ENCODE results near the gene TCF4.

Gene TCF4

GRCh38 chr18:55400590-55401541, 187.1 kb downstream of the TCF4 start:
- no peak for DNase-seq (ENCODE audit: insufficient read length, low spot score)
- FAIRE-seq = no peak

GRCh38 chr18:55400081-55400480, 187.9 kb downstream of the TCF4 start:
- no peak for DNase-seq (ENCODE audit: insufficient read length, low spot score)

More at GRCh38 chr18:55400590-55401541, 187.1 kb downstream of the TCF4 start:
- no peak for TF ChIP-seq TAF1 (IDR thresholded peaks at IDR 0.05; ENCODE audit: low read depth, low read length)
- no peak for TF ChIP-seq POU2F2 (IDR thresholded peaks at IDR 0.05; ENCODE audit: low read depth, low read length)
- TF ChIP-seq SPI1 (IDR thresholded peaks at IDR 0.05; ENCODE audit: low read depth, low read length) = no peak
- no peak for TF ChIP-seq PAX5 (IDR thresholded peaks at IDR 0.05; ENCODE audit: insufficient read depth, low read length, severe bottlenecking)
- no peak for TF ChIP-seq POLR2AphosphoS5 (IDR thresholded peaks at IDR 0.05; ENCODE audit: low read depth, low read length)
- TF ChIP-seq POLR2A (IDR thresholded peaks at IDR 0.05; ENCODE audit: low read depth, low read length) = no peak

GRCh38 chr18:55398858-55399257, 189.1 kb downstream of the TCF4 start:
- DNase-seq (ENCODE audit: insufficient read length, low spot score) = no peak
- FAIRE-seq = no peak

More at GRCh38 chr18:55400081-55400480, 187.9 kb downstream of the TCF4 start:
- no peak for TF ChIP-seq SPI1 (IDR thresholded peaks at IDR 0.05; ENCODE audit: low read depth, low read length)
- TF ChIP-seq POLR2AphosphoS5 (IDR thresholded peaks at IDR 0.05; ENCODE audit: low read depth, low read length) = no peak
- TF ChIP-seq TAF1 (IDR thresholded peaks at IDR 0.05; ENCODE audit: low read depth, low read length) = no peak
- no peak for TF ChIP-seq PAX5 (IDR thresholded peaks at IDR 0.05; ENCODE audit: insufficient read depth, low read length, severe bottlenecking)
- TF ChIP-seq POLR2A (IDR thresholded peaks at IDR 0.05; ENCODE audit: low read depth, low read length) = no peak
- no peak for TF ChIP-seq POU2F2 (IDR thresholded peaks at IDR 0.05; ENCODE audit: low read depth, low read length)
- no peak for FAIRE-seq

GRCh38 chr18:55396979-55397378, 191.0 kb downstream of the TCF4 start:
- TF ChIP-seq PAX5 (IDR thresholded peaks at IDR 0.05; ENCODE audit: insufficient read depth, low read length, severe bottlenecking) (no peak), POLR2A (IDR thresholded peaks at IDR 0.05; ENCODE audit: low read depth, low read length) (no peak), SPI1 (IDR thresholded peaks at IDR 0.05; ENCODE audit: low read depth, low read length) (no peak), TAF1 (IDR thresholded peaks at IDR 0.05; ENCODE audit: low read depth, low read length) (no peak), POLR2AphosphoS5 (IDR thresholded peaks at IDR 0.05; ENCODE audit: low read depth, low read length) (no peak), POU2F2 (IDR thresholded peaks at IDR 0.05; ENCODE audit: low read depth, low read length) (no peak)
- FAIRE-seq (no peak), DNase-seq (ENCODE audit: insufficient read length, low spot score) (no peak)

More at GRCh38 chr18:55398858-55399257, 189.1 kb downstream of the TCF4 start:
- TF ChIP-seq POU2F2 (IDR thresholded peaks at IDR 0.05; ENCODE audit: low read depth, low read length) (no peak), POLR2AphosphoS5 (IDR thresholded peaks at IDR 0.05; ENCODE audit: low read depth, low read length) (no peak), PAX5 (IDR thresholded peaks at IDR 0.05; ENCODE audit: insufficient read depth, low read length, severe bottlenecking) (no peak), SPI1 (IDR thresholded peaks at IDR 0.05; ENCODE audit: low read depth, low read length) (no peak), POLR2A (IDR thresholded peaks at IDR 0.05; ENCODE audit: low read depth, low read length) (no peak), TAF1 (IDR thresholded peaks at IDR 0.05; ENCODE audit: low read depth, low read length) (no peak)

GRCh38 chr18:55396267-55396905, 191.6 kb downstream of the TCF4 start:
- DNase-seq (ENCODE audit: insufficient read length, low spot score) (no peak), FAIRE-seq (no peak)
- TF ChIP-seq SPI1 (IDR thresholded peaks at IDR 0.05; ENCODE audit: low read depth, low read length) (no peak), POU2F2 (IDR thresholded peaks at IDR 0.05; ENCODE audit: low read depth, low read length) (no peak), PAX5 (IDR thresholded peaks at IDR 0.05; ENCODE audit: insufficient read depth, low read length, severe bottlenecking) (no peak), TAF1 (IDR thresholded peaks at IDR 0.05; ENCODE audit: low read depth, low read length) (no peak)

- no peak for DNase-seq (ENCODE audit: insufficient read length, low spot score)
- FAIRE-seq = no peak
- no peak for TF ChIP-seq POLR2AphosphoS5 (IDR thresholded peaks at IDR 0.05; ENCODE audit: low read depth, low read length)
- TF ChIP-seq TAF1 (IDR thresholded peaks at IDR 0.05; ENCODE audit: low read depth, low read length) = no peak
- TF ChIP-seq SPI1 (IDR thresholded peaks at IDR 0.05; ENCODE audit: low read depth, low read length) = no peak
- no peak for TF ChIP-seq PAX5 (IDR thresholded peaks at IDR 0.05; ENCODE audit: insufficient read depth, low read length, severe bottlenecking)
- no peak for TF ChIP-seq POU2F2 (IDR thresholded peaks at IDR 0.05; ENCODE audit: low read depth, low read length)
- TF ChIP-seq POLR2A (IDR thresholded peaks at IDR 0.05; ENCODE audit: low read depth, low read length) = no peak
Observed at GRCh38 chr18:55395799-55396198, 192.2 kb downstream of the TCF4 start.

- TF ChIP-seq TAF1 (IDR thresholded peaks at IDR 0.05; ENCODE audit: low read depth, low read length) = no peak
- no peak for TF ChIP-seq SPI1 (IDR thresholded peaks at IDR 0.05; ENCODE audit: low read depth, low read length)
- no peak for TF ChIP-seq POLR2AphosphoS5 (IDR thresholded peaks at IDR 0.05; ENCODE audit: low read depth, low read length)
- TF ChIP-seq PAX5 (IDR thresholded peaks at IDR 0.05; ENCODE audit: insufficient read depth, low read length, severe bottlenecking) = no peak
- TF ChIP-seq POU2F2 (IDR thresholded peaks at IDR 0.05; ENCODE audit: low read depth, low read length) = no peak
- no peak for TF ChIP-seq POLR2A (IDR thresholded peaks at IDR 0.05; ENCODE audit: low read depth, low read length)
- FAIRE-seq (no peak), DNase-seq (ENCODE audit: insufficient read length, low spot score) (no peak)
Observed at GRCh38 chr18:55390898-55391297, 197.1 kb downstream of the TCF4 start.

GRCh38 chr18:55387139-55387984, 200.6 kb downstream of the TCF4 start:
- FAIRE-seq (no peak), DNase-seq (ENCODE audit: insufficient read length, low spot score) (no peak)
- TF ChIP-seq POU2F2 (IDR thresholded peaks at IDR 0.05; ENCODE audit: low read depth, low read length) (no peak), POLR2AphosphoS5 (IDR thresholded peaks at IDR 0.05; ENCODE audit: low read depth, low read length) (no peak), POLR2A (IDR thresholded peaks at IDR 0.05; ENCODE audit: low read depth, low read length) (no peak), TAF1 (IDR thresholded peaks at IDR 0.05; ENCODE audit: low read depth, low read length) (no peak)
